ENCODE results near the gene MN1.

The MN1 gene

DNA sequence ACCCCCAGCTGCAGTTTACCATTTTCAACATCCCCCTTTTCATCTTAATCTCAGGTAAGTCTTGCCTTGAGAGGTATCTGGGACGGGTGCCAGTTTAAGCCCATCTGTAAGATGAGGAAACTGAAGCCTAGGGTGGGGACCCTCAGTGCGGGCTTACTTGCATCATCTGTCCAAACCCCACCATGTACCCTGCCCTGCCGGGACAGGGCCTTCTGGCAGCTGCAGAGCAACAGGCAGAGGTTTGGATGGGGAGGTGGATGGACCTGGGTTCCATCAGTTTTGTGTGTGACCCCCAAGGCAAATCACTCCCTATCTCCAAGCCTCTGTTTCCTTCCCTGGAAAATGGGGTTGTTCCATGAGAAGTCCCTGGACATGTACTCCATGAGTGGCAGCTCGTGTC lies 67.5 kb downstream of the MN1 start:
- DNase-seq: no peak
- no peak overlapping the region for H3K4me2 ChIP-seq (ENCODE audit: low read depth, low read length)
- H3K9me3 ChIP-seq (replicated peaks; ENCODE audit: insufficient read depth, low read length): no peaks in the 10 kb centered on the region
- H3K36me3 ChIP-seq (replicated peaks; ENCODE audit: insufficient read depth, low read length): no peaks in the 10 kb centered on the region
- H4K20me1 ChIP-seq (ENCODE audit: insufficient read depth, low read length): no peaks in the 10 kb centered on the region
- no peaks in the 10 kb centered on the region for H3K4me1 ChIP-seq (ENCODE audit: low read length)
- no peaks in the 10 kb centered on the region for H3K79me2 ChIP-seq (ENCODE audit: low read length)
- H3K27ac ChIP-seq (ENCODE audit: low read length): no peak overlapping the region
- TF ChIP-seq, protein P1, sequence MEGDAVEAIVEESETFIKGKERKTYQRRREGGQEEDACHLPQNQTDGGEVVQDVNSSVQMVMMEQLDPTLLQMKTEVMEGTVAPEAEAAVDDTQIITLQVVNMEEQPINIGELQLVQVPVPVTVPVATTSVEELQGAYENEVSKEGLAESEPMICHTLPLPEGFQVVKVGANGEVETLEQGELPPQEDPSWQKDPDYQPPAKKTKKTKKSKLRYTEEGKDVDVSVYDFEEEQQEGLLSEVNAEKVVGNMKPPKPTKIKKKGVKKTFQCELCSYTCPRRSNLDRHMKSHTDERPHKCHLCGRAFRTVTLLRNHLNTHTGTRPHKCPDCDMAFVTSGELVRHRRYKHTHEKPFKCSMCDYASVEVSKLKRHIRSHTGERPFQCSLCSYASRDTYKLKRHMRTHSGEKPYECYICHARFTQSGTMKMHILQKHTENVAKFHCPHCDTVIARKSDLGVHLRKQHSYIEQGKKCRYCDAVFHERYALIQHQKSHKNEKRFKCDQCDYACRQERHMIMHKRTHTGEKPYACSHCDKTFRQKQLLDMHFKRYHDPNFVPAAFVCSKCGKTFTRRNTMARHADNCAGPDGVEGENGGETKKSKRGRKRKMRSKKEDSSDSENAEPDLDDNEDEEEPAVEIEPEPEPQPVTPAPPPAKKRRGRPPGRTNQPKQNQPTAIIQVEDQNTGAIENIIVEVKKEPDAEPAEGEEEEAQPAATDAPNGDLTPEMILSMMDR (IDR thresholded peaks at IDR 0.05; ENCODE audit: low read length): no peak
- TF ChIP-seq EZH2 (optimal IDR thresholded peaks at IDR 0.05; ENCODE audit: low read depth, low read length) (no peak), EZH2phosphoT487 (IDR thresholded peaks at IDR 0.05; ENCODE audit: low read length) (no peak)
- H3K9ac ChIP-seq (ENCODE audit: low read length): no peak overlapping the region
- no peak overlapping the region for H3K4me3 ChIP-seq (ENCODE audit: low read length)
- H3K27me3 ChIP-seq (replicated peaks; ENCODE audit: insufficient read depth, low read length): peaks cover 75% of the 10 kb centered on the region
- H3K9me2 ChIP-seq (replicated peaks; ENCODE audit: insufficient read depth, low read length): no peaks in the 10 kb centered on the region
- no peaks in the 10 kb centered on the region for H3F3A ChIP-seq (ENCODE audit: insufficient read depth, low read length)
- no peak overlapping the region for H2AFZ ChIP-seq (ENCODE audit: low read length)

DNA sequence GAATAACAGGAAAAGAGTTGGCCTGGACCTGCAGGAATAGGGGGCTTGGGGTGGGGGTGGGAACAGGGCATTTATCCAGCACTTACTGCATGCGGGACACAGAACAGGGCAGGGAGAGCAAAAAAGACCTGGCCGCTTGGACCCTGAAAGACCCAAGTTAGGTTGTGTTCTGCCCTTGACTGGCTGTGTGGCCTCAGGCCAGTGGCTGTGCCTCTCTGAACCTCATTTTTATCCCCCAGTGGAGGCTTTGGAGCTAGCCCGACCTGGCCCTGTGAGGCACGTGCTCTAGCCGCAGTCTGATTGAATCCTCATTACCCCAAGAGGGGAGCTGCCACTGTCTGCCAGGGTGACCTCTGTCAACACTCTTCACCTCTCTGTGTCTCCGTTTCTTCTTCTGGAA lies 68.7 kb downstream of the MN1 start:
- Histone ChIP-seq H3K4me3 (ENCODE audit: low read length) (no peak overlapping the region), H3K79me2 (ENCODE audit: low read length) (no peaks in the 10 kb centered on the region), H3K4me2 (ENCODE audit: low read depth, low read length) (no peak overlapping the region), H3K9ac (ENCODE audit: low read length) (no peak overlapping the region), H3K9me3 (replicated peaks; ENCODE audit: insufficient read depth, low read length) (no peaks in the 10 kb centered on the region), H3K4me1 (ENCODE audit: low read length) (no peaks in the 10 kb centered on the region), H4K20me1 (ENCODE audit: insufficient read depth, low read length) (no peaks in the 10 kb centered on the region), H3F3A (ENCODE audit: insufficient read depth, low read length) (no peaks in the 10 kb centered on the region), H3K9me2 (replicated peaks; ENCODE audit: insufficient read depth, low read length) (no peaks in the 10 kb centered on the region), H3K36me3 (replicated peaks; ENCODE audit: insufficient read depth, low read length) (no peaks in the 10 kb centered on the region), H2AFZ (ENCODE audit: low read length) (no peak overlapping the region), H3K27ac (ENCODE audit: low read length) (no peak overlapping the region), H3K27me3 (replicated peaks; ENCODE audit: insufficient read depth, low read length) (peaks cover 71% of the 10 kb centered on the region)
- no peak for DNase-seq
- TF ChIP-seq EZH2phosphoT487 (IDR thresholded peaks at IDR 0.05; ENCODE audit: low read length): no peak
- TF ChIP-seq, protein P1 (IDR thresholded peaks at IDR 0.05; ENCODE audit: low read length): no peak
- no peak for TF ChIP-seq EZH2 (optimal IDR thresholded peaks at IDR 0.05; ENCODE audit: low read depth, low read length)

DNA sequence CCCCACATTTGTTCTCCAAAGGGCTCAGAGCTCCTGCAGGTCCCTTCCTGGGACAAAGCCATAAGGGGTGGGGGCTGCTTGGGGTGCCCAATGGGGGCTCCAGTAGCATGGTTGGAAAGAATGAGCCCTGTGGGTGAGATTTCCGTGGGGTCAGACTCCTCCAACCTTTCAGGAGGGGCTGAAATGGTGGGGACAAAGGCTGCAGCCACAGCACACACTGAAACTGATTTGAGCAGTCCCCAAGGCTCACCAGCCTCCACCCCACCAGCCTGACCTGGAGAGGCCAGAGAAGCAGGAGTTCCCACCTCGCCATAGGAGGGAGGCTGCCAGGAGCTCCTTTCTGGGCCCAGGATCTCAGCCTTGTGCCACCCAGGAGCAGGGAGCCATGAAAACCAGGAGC lies 69.2 kb downstream of the MN1 start:
- DNase-seq: no peak
- no peak overlapping the region for H2AFZ ChIP-seq (ENCODE audit: low read length)
- H3K79me2 ChIP-seq (ENCODE audit: low read length): no peaks in the 10 kb centered on the region
- TF ChIP-seq, protein P1 (IDR thresholded peaks at IDR 0.05; ENCODE audit: low read length): no peak
- TF ChIP-seq EZH2 (optimal IDR thresholded peaks at IDR 0.05; ENCODE audit: low read depth, low read length) (no peak), EZH2phosphoT487 (IDR thresholded peaks at IDR 0.05; ENCODE audit: low read length) (no peak)
- H3K4me3 ChIP-seq (ENCODE audit: low read length): no peak overlapping the region
- no peak overlapping the region for H3K9ac ChIP-seq (ENCODE audit: low read length)
- no peak overlapping the region for H3K27ac ChIP-seq (ENCODE audit: low read length)
- no peaks in the 10 kb centered on the region for H3K9me3 ChIP-seq (replicated peaks; ENCODE audit: insufficient read depth, low read length)
- no peaks in the 10 kb centered on the region for H3F3A ChIP-seq (ENCODE audit: insufficient read depth, low read length)
- no peaks in the 10 kb centered on the region for H3K4me1 ChIP-seq (ENCODE audit: low read length)
- H3K36me3 ChIP-seq (replicated peaks; ENCODE audit: insufficient read depth, low read length): no peaks in the 10 kb centered on the region
- peaks cover 67% of the 10 kb centered on the region for H3K27me3 ChIP-seq (replicated peaks; ENCODE audit: insufficient read depth, low read length)
- H3K4me2 ChIP-seq (ENCODE audit: low read depth, low read length): no peak overlapping the region
- no peaks in the 10 kb centered on the region for H4K20me1 ChIP-seq (ENCODE audit: insufficient read depth, low read length)
- H3K9me2 ChIP-seq (replicated peaks; ENCODE audit: insufficient read depth, low read length): no peaks in the 10 kb centered on the region
